GM21367 (cell line): ENCODE measurements around the gene KLK5.
A peak's percentile ranks its signal among the peaks of the same experiment; 100 is the strongest.
"Not testable (repeated sequence)": the region's sequence is repeated elsewhere in the genome, so short reads cannot be mapped to it uniquely, and the experiment has no call there.

Source experiments
- ATAC-seq: cut with Tn5 transposase; IDR thresholded peaks from one replicate; pipeline ENCODE4 v1.9.1; 2021; ENCODE audit not compliant: unreplicated experiment

The KLK5 gene

GRCh38 chr19:50922317-50922853, 30.5 kb downstream of the KLK5 start:
- no peak for ATAC-seq

- no peak for ATAC-seq
These were observed 31.2 kb downstream of the KLK5 start for GRCh38 chr19:50921426-50922316.

GRCh38 chr19:50916069-50916468, 36.8 kb downstream of the KLK5 start:
- no peak for ATAC-seq

- no peak for ATAC-seq
These were observed 39.8 kb downstream of the KLK5 start for GRCh38 chr19:50912727-50913716.

- no peak for ATAC-seq
These were observed 40.7 kb downstream of the KLK5 start for GRCh38 chr19:50912102-50912599.

- ATAC-seq: no peak
These were observed 41.4 kb downstream of the KLK5 start, which contains the start of gene KLK4 for GRCh38 chr19:50911206-50912101. Gene KLK4 (minus strand): TSS chr19:50911395. CDS start chr19:50910738, 657 bp downstream.

- no peak for ATAC-seq
These were observed 42.1 kb downstream of the KLK5 start for GRCh38 chr19:50910722-50911121.

- no peak for ATAC-seq
These were observed 43.4 kb downstream of the KLK5 start for GRCh38 chr19:50909240-50910070.

GRCh38 chr19:50908336-50908735, 44.5 kb downstream of the KLK5 start:
- ATAC-seq: no peak

GRCh38 chr19:50906217-50906616, 46.6 kb downstream of the KLK5 start:
- ATAC-seq: no peak

GRCh38 chr19:50902640-50903039, 50.2 kb downstream of the KLK5 start:
- no peak for ATAC-seq

- ATAC-seq: no peak
These were observed 53.3 kb downstream of the KLK5 start for GRCh38 chr19:50899569-50899968.

- no peak for ATAC-seq
These were observed 54.8 kb downstream of the KLK5 start for GRCh38 chr19:50898018-50898417.

GRCh38 chr19:50897612-50898011, 55.2 kb downstream of the KLK5 start:
- no peak for ATAC-seq

GRCh38 chr19:50897191-50897607, 55.6 kb downstream of the KLK5 start:
- ATAC-seq: no peak

GRCh38 chr19:50896591-50897190, 56.1 kb downstream of the KLK5 start:
- peak; percentile 68 for ATAC-seq

GRCh38 chr19:50896089-50896590, 56.7 kb downstream of the KLK5 start:
- not testable (repeated sequence) for ATAC-seq
